ENCODE results near the gene KDM4C.

The KDM4C gene

DNA sequence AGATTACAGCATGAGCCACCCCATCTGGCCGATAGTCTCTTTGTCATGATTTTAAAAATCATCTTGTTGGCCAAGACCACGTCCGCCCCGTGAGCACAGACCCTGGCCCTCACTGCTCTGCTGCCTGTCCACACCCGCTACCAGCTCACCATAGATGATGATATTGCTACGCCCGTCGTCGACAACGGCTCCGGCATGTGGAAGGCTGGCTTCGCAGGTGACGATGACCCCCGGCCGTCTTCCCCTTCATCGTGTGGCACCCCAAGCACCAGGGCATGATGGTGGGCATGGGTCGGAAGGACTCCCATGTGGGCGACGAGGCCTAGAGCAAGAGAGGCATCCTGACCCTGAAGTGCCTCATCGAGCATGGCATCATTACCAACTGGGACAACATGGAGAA is 76.5 kb downstream of the KDM4C start:
- H3K4me3 Mint-ChIP-seq, result no peak overlapping the region
- CTCF ChIA-PET, result no interaction called here
- no peak overlapping the region for H3K27ac Mint-ChIP-seq
- peaks cover 2% of the 10 kb centered on the region for H3K9me3 Mint-ChIP-seq
- no peaks in the 10 kb centered on the region for H3K4me1 Mint-ChIP-seq
- peaks cover 48% of the 10 kb centered on the region for H3K36me3 Mint-ChIP-seq
- no peaks in the 10 kb centered on the region for H3K27me3 Mint-ChIP-seq
- no peak for DNase-seq

- no peak overlapping the region for H3K4me3 Mint-ChIP-seq
- CTCF ChIA-PET, result interaction anchor here (2.7 kb wide), 1 partner anchor 11 kb away, joined by 6 read pairs; no protein-coding TSS in a partner anchor
- no peak for DNase-seq
- H3K9me3 Mint-ChIP-seq, result peaks cover 2% of the 10 kb centered on the region
- no peak overlapping the region for H3K27ac Mint-ChIP-seq
- no peaks in the 10 kb centered on the region for H3K27me3 Mint-ChIP-seq
- no peaks in the 10 kb centered on the region for H3K4me1 Mint-ChIP-seq
- peaks cover 35% of the 10 kb centered on the region for H3K36me3 Mint-ChIP-seq
These were observed 80.4 kb downstream of the KDM4C start for GRCh38 chr9:6838158-6838557.

DNA sequence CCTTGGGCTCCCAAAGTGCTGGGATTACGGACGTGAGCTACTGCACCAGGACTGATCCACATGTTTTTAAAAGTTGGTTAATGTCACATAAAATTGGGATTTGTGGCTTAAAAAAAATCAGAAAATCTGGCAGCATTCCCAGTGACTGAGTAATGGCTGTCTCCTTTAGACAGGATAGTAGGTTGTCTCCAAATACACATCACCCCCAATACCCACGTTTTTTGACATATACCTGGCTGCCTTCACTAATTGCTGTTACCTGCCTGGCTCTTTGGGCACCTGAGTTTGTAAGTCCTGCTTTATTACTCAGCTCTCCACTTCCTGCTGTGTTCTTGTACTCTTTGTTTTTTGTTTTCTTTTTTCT is 84.8 kb downstream of the KDM4C start:
- H3K4me1 Mint-ChIP-seq, result no peaks in the 10 kb centered on the region
- H3K27ac Mint-ChIP-seq, result no peak overlapping the region
- no peak for DNase-seq
- H3K27me3 Mint-ChIP-seq, result no peaks in the 10 kb centered on the region
- no peak overlapping the region for H3K4me3 Mint-ChIP-seq
- no peaks in the 10 kb centered on the region for H3K9me3 Mint-ChIP-seq
- CTCF ChIA-PET, result interaction anchor here (0.7 kb wide), 1 partner anchor 32 kb away, joined by 3 read pairs; no protein-coding TSS in a partner anchor
- peaks cover 8% of the 10 kb centered on the region for H3K36me3 Mint-ChIP-seq

GRCh38 chr9:6843742-6844141 is 86.0 kb downstream of the KDM4C start:
- no peak overlapping the region for H3K4me3 Mint-ChIP-seq
- H3K27me3 Mint-ChIP-seq, result no peaks in the 10 kb centered on the region
- H3K27ac Mint-ChIP-seq, result no peak overlapping the region
- no peaks in the 10 kb centered on the region for H3K4me1 Mint-ChIP-seq
- peaks cover 12% of the 10 kb centered on the region for H3K36me3 Mint-ChIP-seq
- H3K9me3 Mint-ChIP-seq, result no peaks in the 10 kb centered on the region
- CTCF ChIA-PET, result no interaction called here
- no peak for DNase-seq

GRCh38 chr9:6844267-6844666 is 86.5 kb downstream of the KDM4C start:
- no peaks in the 10 kb centered on the region for H3K9me3 Mint-ChIP-seq
- H3K4me3 Mint-ChIP-seq, result no peak overlapping the region
- peaks cover 13% of the 10 kb centered on the region for H3K36me3 Mint-ChIP-seq
- DNase-seq, result no peak
- no peaks in the 10 kb centered on the region for H3K4me1 Mint-ChIP-seq
- no peak overlapping the region for H3K27ac Mint-ChIP-seq
- H3K27me3 Mint-ChIP-seq, result no peaks in the 10 kb centered on the region
- CTCF ChIA-PET, result no interaction called here

- Mint-ChIP-seq H3K36me3 (peaks cover 19% of the 10 kb centered on the region), H3K4me3 (no peak overlapping the region), H3K27ac (no peak overlapping the region), H3K9me3 (no peaks in the 10 kb centered on the region), H3K27me3 (no peaks in the 10 kb centered on the region), H3K4me1 (no peaks in the 10 kb centered on the region)
- CTCF ChIA-PET, result no interaction called here
- DNase-seq, result no peak
These were observed 87.5 kb downstream of the KDM4C start for GRCh38 chr9:6845128-6845826.

GRCh38 chr9:6845880-6846279 is 88.1 kb downstream of the KDM4C start:
- Mint-ChIP-seq H3K27me3 (no peaks in the 10 kb centered on the region), H3K4me1 (no peaks in the 10 kb centered on the region), H3K9me3 (no peaks in the 10 kb centered on the region), H3K27ac (peak overlapping the region; percentile 8), H3K36me3 (peaks cover 19% of the 10 kb centered on the region), H3K4me3 (no peak overlapping the region)
- DNase-seq, result no peak
- CTCF ChIA-PET, result no interaction called here

- H3K27me3 Mint-ChIP-seq, result no peaks in the 10 kb centered on the region
- CTCF ChIA-PET, result no interaction called here
- no peak overlapping the region for H3K4me3 Mint-ChIP-seq
- H3K27ac Mint-ChIP-seq, result no peak overlapping the region
- H3K4me1 Mint-ChIP-seq, result no peaks in the 10 kb centered on the region
- H3K9me3 Mint-ChIP-seq, result no peaks in the 10 kb centered on the region
- peaks cover 46% of the 10 kb centered on the region for H3K36me3 Mint-ChIP-seq
- no peak for DNase-seq
These were observed 94.6 kb downstream of the KDM4C start for GRCh38 chr9:6852243-6852963.

DNA sequence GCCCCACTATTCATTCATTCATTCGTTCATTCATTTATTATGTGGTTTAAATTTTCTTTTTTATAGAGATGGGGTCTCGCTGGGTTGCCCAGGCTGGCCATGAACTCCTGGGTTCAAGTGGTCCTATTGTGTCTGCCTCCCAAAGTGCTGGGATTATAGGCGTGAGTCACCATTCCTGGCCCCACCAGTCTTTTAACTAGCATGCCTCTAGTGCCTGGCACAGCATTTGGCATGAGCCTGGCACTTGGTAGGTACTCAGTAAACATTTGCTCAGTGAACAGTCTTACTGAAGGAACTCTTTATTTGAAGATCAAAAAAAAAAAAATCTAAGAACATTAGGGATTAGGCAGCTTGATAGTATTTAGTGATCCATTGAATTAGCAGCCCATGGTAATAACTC is 98.1 kb downstream of the KDM4C start:
- Mint-ChIP-seq H3K27ac (no peak overlapping the region), H3K27me3 (no peaks in the 10 kb centered on the region), H3K4me1 (no peaks in the 10 kb centered on the region), H3K9me3 (no peaks in the 10 kb centered on the region), H3K36me3 (peaks cover 41% of the 10 kb centered on the region), H3K4me3 (no peak overlapping the region)
- DNase-seq, result no peak
- CTCF ChIA-PET, result no interaction called here

GRCh38 chr9:6864102-6864501 is 106.3 kb downstream of the KDM4C start:
- Mint-ChIP-seq H3K27me3 (no peaks in the 10 kb centered on the region), H3K27ac (no peak overlapping the region), H3K4me3 (no peak overlapping the region), H3K36me3 (peaks cover 45% of the 10 kb centered on the region), H3K9me3 (peaks cover 17% of the 10 kb centered on the region), H3K4me1 (peaks cover 5% of the 10 kb centered on the region)
- CTCF ChIA-PET, result no interaction called here
- no peak for DNase-seq

- CTCF ChIA-PET, result interaction anchor here (1.1 to 1.4 kb wide), 2 partner anchors 10 to 42 kb away, joined by 3 read pairs; no protein-coding TSS in a partner anchor
- H3K9me3 Mint-ChIP-seq, result peaks cover 9% of the 10 kb centered on the region
- no peak overlapping the region for H3K27ac Mint-ChIP-seq
- H3K27me3 Mint-ChIP-seq, result no peaks in the 10 kb centered on the region
- H3K36me3 Mint-ChIP-seq, result peaks cover 38% of the 10 kb centered on the region
- DNase-seq, result no peak
- no peak overlapping the region for H3K4me3 Mint-ChIP-seq
- H3K4me1 Mint-ChIP-seq, result peaks cover 11% of the 10 kb centered on the region
These were observed 111.5 kb downstream of the KDM4C start for GRCh38 chr9:6869081-6869948.

DNA sequence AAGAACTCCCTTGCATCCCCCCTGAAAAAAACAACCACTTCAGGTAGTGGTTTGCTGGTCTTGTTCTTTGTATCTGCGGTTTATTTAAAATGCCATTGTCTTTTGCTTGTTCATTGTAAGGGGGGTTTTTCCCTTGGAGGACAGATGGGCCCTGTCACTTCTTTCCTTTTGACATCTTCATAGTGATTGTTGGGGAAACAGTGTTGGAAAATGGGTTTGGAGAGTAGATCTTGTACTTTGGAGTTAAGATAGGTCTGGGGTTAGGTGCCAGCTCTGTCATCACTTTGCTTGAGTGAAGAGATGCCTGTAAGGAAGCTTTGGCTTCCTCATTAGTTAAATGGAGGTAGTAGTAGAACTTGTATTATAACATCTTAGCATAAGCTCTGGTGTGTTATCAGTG is 112.4 kb downstream of the KDM4C start:
- Mint-ChIP-seq H3K4me3 (no peak overlapping the region), H3K27me3 (no peaks in the 10 kb centered on the region), H3K27ac (no peak overlapping the region), H3K36me3 (peaks cover 35% of the 10 kb centered on the region), H3K4me1 (peaks cover 11% of the 10 kb centered on the region), H3K9me3 (peaks cover 3% of the 10 kb centered on the region)
- DNase-seq, result no peak
- CTCF ChIA-PET, result no interaction called here

DNA sequence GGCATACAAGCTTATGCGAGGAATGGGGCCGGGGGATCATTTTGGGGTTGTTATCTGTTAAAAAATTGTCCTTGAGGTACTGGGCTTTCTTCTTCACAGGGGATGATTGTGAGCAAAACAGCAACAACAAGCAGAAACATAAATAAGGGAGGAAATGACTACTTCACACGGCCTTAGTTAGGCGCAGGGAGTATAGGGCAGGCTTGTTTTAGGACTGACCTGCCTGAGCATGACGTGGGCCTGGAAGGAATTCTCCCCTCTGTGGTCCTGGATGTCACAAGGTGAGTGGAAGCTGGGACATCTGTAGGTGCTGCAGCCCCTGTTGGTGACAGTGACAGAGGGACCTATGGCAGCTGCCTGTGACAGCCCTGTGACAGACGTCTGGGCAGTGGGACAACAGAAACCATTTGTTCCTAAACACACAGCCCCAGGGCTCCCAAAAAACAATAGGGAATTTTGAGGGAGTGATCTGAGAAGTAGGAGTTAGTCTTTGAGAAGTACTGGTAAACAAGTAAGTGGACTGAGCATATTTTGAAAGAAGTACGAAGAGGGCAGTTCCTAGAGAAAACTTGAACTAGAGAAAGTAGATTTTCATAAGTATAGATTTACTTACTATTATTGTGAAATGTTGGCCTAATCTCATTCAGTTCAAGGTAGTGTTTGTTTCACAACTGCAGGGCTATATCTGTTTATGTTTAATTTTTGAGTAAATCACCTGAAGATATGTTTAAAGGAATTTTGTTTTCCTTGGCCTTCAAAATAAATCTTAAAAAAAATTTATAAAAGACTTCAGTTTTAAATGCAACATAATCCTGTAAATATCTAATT is 113.1 kb downstream of the KDM4C start:
- H3K36me3 Mint-ChIP-seq, result peaks cover 38% of the 10 kb centered on the region
- CTCF ChIA-PET, result no interaction called here
- no peak for DNase-seq
- H3K4me1 Mint-ChIP-seq, result peaks cover 11% of the 10 kb centered on the region
- no peak overlapping the region for H3K4me3 Mint-ChIP-seq
- no peaks in the 10 kb centered on the region for H3K9me3 Mint-ChIP-seq
- no peak overlapping the region for H3K27ac Mint-ChIP-seq
- no peaks in the 10 kb centered on the region for H3K27me3 Mint-ChIP-seq

DNA sequence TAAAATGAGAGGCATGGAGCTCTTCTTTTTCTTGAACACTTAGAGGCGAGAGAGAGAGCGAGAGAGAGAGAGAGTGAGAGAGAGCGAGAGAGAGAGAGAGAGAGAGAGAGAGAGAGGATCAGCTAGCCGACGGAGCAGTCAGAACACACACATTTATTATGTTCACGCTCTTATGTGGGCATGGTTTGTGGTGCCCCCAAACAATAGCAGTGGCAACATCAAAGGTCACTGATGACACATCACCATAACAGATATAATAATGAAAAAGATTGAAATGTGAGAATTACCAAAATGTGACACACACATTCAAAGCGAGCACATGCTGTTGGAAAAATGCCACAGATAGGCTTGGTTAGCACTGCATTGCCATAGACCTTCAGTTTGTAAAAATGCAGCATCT is 116.1 kb downstream of the KDM4C start:
- H3K9me3 Mint-ChIP-seq, result no peaks in the 10 kb centered on the region
- DNase-seq, result no peak
- CTCF ChIA-PET, result interaction anchor here (0.6 kb wide), 2 partner anchors 9 to 143 kb away, joined by 3 read pairs; no protein-coding TSS in a partner anchor
- H3K4me3 Mint-ChIP-seq, result no peak overlapping the region
- H3K27ac Mint-ChIP-seq, result no peak overlapping the region
- peaks cover 9% of the 10 kb centered on the region for H3K4me1 Mint-ChIP-seq
- no peaks in the 10 kb centered on the region for H3K27me3 Mint-ChIP-seq
- H3K36me3 Mint-ChIP-seq, result peaks cover 32% of the 10 kb centered on the region
